NCI-H146 treated with DMSO at 0.1 percent for 48 hours (cell line): ENCODE data around the gene ERFE.

ENCODE experiments used
- DNase-seq: peaks from one replicate; lab custom pipeline; 2025; ENCODE audit not compliant: unreplicated experiment; lab: John Stamatoyannopoulos, UW

Gene ERFE

DNA sequence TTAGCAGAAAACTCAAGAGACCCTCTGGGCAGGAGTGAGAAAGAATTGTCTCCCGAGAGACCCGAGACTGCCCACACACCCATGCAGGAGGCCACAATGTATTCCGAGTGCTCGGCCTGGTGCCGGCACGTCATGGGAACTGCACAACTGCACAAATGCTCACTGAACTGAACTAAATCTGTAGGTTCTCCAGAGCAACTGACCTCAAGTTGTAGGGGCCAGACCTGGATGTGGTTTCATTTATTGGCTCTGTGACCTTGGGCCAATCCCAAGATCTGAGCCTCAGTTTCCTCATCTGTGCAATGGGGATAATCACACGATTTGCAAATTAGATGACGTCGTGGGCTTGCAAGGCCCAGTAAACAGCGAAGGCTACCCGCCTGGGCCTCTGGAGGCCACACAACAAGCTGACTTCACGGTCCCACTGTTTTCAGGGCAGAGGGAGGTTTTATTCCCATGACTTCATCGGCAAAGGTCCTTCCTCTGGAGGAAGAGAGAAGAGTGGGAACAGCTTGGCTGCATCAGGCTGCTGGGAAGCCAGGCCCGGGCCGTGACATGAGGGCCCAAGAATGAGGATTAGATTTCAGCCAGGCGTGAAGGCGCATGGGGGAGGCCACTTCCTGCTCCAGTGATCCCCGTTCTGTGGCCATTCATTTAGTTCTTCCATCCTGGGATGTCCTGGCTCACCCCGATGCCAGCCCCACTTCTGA lies 3.6 kb upstream of the ERFE start:
- DNase-seq = no peak

DNA sequence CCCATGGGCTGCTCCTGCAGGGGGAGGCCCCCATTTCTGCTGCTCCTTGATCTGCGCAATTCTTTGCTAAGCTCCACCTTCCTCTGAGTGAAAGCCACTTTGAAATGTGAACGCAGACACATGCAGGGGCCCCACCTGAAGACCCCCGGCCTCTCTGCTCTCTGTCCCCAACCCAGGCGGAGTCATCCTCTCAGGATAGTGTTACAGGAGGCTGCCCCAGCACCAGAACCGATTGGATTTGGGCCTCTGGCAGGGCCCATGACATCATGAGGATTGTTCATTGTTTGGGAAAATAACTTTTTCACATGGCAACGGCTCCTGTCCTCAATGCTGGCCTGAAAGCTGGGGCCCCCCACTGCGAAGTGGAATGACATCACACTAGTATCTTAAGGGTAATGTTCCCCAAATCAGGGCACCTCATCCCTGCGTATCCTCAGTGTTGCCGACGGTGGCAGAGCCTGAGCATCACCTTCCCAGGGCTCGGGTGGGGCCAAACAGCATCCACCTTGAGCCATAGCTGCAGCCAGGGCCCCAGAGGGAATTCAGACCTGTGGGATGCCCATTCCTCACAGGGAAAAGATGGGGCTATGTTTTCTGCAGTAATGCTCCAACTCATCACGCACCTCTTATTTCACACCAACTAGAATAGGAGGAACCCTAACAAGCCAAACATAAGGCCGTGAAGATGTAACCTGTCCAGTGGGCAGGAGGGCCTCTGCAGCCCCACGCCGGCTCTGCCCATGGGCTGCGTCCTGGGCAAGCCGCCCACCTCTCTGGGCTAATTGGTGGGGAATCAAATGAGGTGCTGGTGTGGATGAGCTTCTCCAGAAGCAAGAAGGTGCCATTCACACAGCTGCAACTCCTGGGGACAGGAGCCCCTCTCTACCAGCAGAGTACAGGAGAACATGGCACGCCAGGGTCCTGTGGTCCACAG lies 2.7 kb upstream of the ERFE start:
- no peak for DNase-seq

DNA sequence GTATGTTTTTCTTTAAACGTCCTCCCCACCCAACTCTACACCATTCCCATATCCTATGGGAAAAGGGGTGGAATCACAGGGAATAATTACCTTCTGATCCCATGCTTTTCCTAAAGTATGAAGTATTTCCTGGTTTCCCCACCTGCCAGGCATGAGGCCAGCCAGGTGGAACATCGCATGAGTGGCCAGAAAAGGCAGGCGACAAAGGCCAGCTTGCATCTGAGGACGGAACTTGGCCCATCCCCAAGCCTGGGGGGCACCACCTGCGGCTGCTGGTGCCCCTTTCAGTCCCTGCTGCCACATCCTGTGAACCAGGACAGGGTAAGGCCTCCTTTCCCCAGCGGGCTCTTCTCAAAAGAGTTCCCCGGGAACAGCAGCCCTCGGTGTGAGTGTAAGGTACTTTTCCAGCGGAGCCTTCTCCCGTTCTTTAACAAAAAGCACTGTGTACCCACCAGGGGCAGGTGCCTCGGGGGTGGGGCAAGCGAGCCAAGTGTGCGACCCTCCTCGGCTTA lies 1.2 kb upstream of the ERFE start:
- no peak for DNase-seq

DNA sequence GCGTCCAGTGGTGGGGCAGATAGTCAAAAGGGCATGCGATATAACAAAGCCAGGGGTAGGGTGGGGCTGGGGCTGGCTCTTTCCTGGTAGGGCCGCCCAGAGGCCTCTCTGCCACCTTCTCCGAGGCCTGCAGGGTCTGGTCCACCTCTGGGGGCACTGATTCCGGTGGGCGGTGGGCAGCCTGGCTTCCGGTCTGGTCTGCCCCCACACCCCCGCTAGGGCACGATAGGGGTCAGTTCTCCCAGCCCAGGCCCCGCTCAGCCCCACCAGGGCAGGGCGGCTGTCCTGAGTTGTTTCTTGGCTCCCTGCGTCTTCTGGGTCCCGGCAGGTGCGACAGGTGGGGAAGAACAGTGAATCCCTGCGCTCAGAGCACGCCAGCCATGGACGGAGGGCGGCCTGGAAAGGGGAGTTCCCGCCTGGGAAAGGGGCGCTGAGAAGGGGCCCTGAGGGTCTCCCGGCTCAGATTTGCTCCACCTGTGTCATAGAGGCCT lies 707 bp upstream of the ERFE start:
- DNase-seq = no peak

DNA sequence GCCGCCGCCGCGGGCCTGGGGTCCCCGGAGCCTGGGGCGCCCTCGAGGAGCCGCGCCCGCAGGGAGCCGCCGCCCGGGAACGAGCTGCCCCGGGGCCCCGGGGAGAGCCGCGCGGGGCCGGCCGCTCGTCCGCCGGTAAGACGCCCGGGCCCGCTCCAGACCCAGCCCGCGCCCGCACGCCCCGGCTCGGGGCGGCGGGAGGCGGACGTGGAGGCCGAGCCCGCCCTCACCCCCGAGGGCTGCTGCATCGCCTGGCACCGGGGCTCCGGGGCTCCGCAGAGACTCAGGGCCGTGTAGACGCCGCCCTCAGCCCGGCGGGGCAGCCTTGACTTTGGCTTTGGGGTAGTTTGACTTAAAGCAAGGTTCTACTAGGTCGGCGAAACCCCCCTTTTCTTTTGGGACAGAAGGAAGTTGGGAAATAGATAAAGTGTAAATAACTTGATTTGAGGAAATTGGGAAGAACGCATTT lies 335 bp downstream of the ERFE start:
- DNase-seq = no peak

DNA sequence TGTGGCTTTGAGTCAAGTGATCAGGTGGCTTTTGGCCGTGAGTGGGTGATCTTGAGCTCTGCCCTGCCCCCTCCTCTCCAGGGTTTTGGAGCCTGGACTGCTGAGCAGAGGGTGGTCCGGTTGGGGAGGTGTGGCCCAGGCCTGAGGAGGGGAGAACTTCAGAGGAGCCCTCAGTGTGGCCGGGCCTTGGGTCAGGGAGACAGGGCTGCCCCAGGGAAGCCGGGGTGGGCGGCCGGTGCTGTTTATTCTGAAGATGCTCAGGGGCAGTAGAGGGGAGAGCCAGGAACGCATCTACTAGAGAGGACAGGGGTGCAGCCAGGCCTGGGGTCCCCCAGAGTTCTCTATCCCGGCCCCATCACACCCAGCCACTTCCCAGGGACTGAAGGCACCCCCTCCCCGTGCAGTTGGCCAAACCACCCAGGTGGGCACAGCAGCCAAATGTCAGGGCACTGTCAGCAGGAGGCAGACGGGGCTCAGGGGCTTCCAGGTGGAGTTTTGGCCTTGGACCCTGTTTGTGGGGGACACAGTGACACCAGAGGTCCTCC lies 963 bp downstream of the ERFE start:
- DNase-seq = no peak

DNA sequence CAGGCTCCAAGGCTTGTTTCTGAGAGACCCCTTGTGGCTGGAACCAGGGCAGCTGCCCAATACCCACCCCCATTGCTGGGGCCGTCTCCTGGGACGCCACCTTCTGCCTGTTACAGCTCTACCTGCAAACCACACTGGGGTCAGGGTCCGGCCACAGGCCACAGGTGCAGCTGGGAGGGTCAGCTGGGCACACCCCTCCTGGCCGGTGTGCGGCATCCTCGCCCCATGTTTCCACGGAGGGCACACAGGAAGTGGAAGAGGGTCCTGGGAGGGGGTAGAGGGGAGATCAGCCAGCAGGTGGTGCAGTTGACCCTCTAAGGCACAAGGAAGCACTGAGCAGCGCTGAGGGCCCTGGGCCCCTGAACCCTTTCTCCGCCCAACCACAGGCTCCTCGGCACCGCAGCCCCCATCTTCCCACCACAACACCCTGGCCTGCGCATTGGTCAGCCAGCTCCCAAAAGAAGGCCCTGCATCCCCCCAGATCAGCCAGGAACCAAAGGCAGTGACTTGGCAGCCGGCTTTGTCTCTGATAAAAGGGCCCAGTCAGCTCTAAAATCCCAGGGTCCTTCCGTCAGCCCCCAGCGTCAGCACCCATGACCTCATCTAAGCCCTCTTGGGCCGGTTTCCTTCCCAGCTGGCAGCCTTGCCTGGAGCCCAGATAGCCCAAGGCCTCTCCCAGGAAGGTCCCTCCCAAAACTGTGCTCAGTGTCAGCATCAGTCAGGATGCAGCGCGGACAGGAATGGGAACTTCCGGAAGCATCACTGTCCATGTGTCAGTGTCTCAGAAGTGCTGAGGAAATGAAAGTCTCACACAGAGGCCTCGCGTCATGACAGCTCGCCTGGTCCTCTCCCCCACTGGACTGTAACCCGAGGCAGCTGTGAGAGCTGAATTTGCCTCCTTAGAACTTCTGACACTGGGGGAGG lies 1.7 kb downstream of the ERFE start:
- DNase-seq = no peak

DNA sequence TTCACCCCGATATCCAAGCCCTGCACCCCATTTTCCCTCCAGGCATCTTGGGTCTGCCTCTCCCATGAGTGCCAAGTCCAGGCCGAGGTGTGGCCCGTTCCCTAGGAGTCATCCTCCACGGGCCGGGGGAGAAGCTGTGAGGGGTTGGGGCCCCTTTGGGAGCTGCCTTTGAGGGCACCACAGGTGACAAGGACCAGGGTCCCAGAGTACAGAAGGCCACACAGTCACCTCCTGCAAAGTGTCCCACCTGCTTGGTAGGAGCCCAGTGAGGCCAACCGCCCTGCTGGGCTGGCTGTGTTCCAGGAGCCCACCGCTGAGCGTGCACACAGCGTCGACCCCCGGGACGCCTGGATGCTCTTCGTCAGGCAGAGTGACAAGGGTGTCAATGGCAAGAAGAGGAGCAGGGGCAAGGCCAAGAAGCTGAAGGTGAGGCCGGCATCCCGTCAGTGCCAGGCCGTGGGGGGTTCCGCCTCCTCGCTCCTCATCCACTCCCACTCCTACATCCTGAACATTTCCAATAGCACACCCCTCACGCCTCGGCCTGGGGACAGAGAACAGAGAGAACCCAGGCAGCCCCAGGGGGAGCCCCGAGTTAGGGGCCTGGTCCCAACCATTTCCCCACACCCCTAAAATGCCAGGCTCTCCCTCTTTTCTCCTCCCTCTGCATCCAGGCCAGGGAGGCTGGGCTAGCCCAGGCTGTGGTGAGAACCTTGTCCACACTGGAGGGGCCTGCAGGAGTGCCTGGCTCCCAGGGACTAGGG lies 2.7 kb downstream of the ERFE start:
- DNase-seq = no peak

DNA sequence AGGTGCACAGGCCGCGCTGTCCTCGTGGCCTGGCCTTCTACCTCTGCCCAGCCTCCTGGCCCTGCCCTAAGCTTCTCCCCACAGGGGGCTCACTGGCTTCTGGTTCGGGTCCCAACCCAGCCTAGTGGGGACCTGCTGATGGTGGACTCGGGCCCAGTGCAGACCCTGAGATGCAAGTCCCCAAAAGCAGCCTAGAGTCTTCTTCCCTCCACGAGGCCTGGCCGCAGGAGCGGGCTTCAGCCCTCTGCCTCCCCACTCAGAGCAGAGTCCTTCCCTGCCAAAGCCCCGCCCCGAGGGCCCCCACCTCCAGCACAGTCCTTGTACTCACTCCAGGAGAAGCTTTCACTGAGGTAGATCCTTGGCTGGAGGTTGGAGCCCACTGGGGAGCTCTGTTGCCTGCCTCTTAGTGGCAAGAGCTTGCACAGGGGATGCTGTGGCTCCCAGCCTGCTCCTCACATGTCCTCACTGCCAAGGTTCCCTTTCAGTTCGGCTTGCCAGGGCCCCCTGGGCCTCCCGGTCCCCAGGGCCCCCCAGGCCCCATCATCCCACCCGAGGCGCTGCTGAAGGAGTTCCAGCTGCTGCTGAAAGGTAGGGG lies 3.6 kb downstream of the ERFE start:
- DNase-seq = no peak

DNA sequence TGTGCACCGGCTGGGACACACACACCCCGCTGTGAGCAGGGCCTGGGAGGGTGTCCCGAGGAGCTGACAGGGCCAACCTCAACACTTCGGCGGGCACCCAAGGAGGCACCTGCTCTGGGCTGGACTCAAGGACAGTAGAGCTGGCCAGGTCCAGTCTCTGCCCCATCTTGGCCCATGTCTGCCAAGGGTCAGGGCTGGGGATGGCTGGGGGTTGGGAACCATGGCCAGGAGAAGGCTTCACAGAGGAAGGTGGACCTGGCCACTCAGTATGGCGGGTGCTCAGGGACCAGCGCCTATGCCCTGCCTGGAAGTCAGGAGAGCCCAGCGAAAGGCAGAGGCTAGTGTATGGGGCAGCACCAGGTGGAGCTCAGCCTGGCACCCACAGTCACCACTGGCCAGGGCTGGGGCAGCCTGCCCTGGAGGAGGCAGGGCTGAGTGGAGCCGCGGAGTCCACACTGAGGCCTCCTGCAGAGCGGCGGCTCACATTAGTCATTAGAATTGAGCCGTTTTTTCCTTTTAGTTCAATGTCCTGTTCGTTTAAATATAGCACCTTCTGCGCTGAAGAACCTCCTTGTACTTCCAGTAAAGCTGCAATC lies 4.2 kb downstream of the ERFE start:
- no peak for DNase-seq

DNA sequence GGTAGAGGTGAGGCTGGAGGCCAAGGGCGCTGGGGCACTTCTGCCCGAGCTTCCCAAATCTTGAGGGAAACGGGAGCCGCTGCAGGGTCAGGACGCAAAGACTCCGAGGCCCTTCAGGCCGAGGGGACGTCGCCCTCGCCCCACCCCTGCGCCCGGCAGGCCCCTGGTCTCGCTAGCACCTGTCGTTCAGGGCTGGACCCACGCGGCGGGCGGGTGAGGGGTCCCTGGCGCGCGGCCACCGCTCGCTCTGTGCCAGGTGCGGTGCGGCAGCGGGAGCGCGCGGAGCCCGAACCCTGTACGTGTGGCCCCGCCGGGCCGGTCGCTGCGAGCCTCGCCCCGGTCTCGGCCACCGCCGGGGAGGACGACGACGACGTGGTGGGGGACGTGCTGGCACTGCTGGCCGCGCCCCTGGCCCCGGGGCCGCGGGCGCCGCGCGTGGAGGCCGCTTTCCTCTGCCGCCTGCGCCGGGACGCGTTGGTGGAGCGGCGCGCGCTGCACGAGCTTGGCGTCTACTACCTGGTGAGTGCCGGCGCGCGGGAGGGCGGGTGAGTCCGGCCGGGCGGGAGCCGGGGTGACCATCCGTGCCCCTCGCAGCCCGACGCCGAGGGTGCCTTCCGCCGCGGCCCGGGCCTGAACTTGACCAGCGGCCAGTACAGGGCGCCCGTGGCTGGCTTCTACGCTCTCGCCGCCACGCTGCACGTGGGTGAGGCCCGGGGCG lies 4.9 kb downstream of the ERFE start:
- no peak for DNase-seq

DNA sequence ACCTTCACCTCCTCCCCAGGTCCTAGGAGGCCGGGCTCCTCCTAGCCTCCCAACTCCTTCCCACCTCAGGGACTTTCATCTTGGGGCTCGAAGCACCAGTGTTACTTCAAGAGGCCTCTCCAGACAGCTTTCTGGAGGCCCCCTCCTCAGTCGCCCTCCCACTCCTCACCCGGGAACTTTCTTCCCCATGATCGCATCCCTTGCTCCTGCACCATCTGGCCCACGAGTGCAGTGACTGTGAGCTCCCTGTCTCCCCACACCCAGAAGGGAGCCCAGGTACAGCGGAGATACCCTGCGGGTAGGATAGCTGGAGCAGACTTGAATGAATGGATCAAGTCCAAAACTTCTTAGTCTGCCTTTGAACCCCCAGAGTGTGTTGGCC lies 6.1 kb downstream of the ERFE start:
- DNase-seq = no peak

DNA sequence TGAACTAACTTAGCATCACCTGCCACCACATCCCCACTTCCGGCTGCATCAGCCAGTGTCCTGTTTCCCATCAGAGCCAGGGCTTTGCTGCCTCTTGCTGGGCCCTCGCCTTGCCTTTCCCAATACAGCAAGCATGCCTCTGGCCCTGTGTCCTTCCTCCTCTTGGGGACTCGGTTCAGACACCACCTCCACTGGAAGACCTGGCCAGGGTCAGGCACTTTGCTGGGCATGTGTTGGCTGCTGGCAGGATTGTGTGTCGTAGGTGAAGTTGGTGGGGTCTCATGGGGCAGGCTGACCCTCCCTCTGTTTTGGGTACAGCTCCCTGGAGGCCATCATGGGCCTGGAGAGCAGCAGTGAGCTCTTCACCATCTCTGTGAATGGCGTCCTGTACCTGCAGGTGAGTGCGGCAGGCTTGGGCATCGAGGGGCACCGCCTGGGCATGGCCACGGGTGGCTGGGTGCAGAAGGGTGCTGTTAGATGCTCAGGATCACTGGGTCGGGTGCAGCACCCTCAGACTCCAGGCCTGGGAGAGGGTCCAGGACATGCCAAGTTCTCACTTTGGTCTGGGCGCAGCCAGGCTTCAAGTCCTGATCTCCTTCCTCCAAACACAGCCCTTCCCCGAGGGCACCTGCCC lies 6.6 kb downstream of the ERFE start:
- DNase-seq = no peak

DNA sequence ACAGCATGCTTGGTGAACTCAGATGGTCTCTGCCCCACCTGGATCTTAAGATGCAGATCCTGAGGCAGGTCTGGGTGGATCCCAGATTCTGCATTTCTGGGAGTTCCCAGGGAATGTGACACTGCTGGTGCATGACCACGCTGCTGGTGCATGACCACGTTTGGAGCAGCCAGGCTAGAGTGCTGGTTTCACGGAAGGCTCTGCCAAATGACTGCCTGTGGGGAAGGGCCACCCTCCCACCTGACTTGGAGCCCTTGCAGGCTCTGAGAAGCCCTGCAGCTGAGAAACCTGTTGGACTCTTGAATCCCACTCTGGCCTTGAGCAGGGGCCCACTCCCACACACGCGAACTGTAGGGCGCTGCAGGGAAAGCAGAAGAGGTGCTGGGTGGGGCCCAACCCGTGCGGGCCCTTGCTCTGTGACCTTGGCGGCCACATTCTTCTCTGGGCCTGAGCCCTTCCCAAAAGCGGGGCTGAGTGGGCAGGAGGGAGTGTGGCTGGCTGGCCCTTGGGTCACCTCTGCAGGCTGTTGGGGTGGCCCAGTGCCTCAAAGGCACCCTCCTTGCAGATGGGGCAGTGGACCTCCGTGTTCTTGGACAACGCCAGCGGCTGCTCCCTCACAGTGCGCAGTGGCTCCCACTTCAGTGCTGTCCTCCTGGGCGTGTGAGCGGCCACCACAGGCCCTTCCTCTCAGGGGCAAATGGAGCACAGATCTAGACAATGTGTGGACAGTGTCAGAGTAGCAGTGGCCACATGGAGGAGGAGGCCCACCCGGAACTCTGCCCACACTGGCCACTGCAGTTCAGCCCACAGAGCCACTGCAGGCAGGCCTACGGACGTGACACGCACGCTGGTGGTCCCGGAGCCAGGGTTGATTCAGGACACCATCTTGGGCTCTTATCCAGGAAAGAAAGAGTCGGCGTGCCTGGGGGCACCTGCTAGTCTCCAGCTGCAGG lies 7.9 kb downstream of the ERFE start:
- DNase-seq = no peak

DNA sequence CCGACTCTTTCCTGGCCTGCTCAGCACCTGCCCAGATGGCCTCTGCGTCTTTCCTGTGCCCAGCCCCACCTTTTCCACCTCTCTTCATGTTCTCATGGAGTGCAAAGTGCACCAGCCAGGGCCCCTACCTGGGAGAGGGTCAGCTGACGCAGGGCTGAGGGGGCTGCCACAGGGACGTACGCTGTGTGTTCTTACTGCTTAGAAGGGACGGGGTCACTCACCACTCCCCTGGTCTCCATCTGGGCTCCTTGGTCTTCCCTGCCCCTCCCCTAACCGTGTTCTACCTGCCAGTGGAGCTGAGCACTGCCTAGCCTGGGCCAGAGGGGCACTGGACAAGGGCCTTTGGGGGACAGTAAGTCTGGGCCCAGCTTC lies 8.6 kb downstream of the ERFE start:
- DNase-seq = no peak

DNA sequence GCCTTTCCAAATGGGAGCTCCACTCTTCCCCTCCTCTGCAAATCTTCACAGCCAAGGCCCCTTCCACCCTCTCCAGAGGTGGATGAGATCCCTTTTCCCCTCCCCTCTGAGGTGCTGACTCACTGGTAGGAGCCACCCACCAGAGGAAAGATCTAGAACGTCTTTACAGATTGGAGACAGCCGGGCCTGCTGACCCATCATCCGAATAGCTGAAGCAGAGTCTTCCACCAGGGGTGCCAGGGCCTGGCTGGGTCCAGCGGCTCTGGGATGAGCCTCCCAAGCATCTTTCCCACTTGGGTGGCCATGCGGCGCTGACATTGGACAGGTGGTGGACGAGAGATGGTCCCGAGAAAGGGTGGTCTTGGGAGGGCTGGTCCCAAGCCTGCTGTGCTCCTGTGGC lies 9.0 kb downstream of the ERFE start:
- DNase-seq = no peak
